ENCODE measurements around the gene PPP1R3G.
A peak's percentile ranks its signal among the peaks of the same experiment; 100 is the strongest.

The PPP1R3G gene

DNA sequence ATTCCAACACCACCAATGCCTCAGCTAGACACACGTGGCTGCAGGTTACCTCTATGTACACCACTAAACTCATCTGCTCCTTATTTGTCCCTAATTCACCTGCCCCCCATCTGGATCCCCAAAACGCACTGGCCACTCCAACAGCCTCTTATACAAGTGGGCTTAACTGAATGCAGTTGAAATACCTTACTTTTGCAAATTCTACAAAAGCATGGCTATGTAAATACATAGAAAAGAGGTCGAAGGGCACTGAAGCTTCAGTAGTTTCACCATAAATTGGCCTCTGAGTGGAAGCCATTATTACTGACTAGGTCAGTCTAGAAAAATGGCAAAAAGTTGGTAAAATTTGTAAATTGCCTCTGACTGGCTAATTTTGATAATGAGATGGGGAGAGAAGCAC lies 11.1 kb upstream of the PPP1R3G start:
- no peak for DNase-seq

DNA sequence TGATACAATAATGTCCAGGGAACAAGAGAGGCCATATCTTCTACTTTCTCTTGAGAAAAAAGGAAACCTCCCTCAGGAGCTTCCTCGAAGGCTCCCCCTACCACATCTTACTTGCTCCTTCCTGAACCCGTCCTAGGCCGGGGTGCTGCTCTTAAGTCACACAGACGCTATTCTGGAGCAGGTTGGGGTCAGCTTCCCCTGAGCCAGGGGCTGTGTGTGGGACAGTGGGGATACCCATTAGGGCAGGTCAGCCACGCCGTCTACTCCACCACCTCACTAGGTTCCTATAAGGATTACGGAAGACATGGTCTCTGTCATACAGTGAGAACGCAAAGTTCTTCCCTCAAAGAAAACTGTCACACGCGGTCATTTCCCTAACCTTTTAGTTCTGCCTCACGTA lies 8.2 kb upstream of the PPP1R3G start:
- DNase-seq, result no peak

DNA sequence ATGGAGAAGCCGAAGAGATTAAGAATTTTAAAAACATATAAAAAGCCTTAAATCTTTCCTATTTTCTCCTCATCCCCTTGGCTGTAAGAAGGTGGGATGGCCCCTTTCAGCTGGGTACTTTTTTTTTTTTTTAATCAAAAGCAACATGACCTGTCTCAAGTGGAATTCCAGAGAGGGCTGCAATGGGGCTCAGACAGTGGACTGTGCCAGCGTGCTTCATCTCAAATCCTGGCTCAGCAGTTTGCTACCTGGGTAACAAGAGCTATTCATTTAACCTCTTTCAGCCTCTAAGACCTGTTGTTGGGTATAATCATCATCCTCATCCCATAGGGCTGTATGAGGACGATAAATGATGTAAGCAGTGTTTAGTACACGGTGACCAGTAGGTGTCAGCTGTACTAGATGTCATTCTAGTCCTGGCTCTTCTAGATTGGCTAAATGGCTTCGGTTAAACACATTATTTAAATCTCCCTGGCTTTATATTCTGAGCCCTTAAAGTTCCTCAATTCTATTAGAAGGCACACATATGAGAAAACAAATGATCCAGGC lies 6.9 kb upstream of the PPP1R3G start:
- peak in 1 of 2 experiments; percentile 41 for DNase-seq

DNA sequence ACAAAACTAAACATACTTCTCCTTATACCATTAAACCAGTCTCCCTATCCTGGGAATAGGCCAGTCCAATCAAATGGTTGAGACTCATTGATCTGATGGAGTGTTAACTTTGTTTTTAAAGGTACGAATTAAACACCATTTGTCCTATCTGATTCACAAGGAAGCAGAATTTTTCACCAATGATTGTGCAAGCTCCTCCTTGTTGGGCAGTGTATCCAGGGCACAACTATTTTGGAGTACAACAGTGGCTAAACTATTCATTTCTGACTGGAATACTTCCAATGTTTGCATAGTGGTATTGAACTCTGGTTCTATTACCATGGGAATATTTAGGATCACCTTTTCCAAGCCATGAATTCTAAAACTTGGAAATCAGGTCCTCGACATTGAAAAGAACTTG lies 5.4 kb upstream of the PPP1R3G start:
- no peak for DNase-seq

DNA sequence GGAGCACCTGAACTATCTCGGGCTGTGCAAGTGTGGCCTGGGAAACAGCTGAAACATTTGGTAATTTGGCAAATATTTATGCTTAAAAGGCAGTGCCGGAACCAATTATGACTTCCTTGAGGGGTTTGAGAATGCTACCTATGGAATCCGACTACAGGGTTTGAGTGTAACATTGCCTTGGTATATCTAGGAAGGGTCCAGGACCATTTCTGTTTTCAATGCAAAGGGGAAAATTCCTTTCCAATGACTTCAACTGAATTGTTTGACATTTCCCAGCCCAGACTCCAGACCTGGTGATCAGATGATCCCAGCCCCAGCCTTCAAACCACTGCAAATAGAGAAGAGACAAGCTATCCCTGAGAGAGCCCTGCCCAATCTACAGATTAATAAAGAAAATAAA lies 4.6 kb upstream of the PPP1R3G start:
- no peak for DNase-seq

DNA sequence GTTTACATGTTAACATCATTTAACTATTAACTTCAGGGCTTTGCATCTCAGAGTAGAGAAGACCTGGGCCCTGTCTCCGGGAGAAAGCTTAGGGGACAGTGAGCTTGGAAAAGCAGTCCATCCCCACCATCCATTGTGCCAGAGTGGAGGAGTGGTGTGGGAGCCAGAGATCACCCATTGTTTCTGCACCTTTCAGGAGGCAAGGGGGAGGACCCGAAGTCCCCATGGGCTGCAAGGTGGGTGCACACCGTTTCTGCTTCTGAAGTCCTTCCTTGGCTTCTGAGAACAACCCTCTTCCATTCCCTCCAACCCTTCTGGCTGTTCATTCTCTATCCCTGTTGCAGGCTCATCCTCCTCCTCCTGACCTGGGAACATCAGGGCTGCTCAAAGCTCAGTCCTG lies 4.0 kb upstream of the PPP1R3G start:
- no peak for DNase-seq

DNA sequence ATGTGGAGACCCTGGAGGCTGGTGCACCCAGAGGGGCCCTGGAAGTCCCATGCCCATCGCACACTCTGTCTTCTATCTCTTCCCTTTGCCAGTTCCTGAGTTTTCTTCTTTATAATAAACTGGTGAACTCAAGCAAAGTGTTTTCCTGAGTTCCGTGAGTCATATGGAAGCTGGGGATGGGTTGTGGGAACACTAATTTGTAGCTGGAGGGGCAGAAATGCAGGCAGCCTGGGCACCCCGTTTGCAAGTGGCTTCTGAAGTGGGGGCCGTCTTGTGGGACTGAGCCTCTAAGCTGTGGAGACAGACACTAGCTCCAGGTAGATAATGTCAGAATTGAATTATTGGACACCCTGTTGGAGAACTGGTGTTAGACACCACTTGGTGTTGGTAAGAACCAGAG lies 3.2 kb upstream of the PPP1R3G start:
- DNase-seq, result no peak

DNA sequence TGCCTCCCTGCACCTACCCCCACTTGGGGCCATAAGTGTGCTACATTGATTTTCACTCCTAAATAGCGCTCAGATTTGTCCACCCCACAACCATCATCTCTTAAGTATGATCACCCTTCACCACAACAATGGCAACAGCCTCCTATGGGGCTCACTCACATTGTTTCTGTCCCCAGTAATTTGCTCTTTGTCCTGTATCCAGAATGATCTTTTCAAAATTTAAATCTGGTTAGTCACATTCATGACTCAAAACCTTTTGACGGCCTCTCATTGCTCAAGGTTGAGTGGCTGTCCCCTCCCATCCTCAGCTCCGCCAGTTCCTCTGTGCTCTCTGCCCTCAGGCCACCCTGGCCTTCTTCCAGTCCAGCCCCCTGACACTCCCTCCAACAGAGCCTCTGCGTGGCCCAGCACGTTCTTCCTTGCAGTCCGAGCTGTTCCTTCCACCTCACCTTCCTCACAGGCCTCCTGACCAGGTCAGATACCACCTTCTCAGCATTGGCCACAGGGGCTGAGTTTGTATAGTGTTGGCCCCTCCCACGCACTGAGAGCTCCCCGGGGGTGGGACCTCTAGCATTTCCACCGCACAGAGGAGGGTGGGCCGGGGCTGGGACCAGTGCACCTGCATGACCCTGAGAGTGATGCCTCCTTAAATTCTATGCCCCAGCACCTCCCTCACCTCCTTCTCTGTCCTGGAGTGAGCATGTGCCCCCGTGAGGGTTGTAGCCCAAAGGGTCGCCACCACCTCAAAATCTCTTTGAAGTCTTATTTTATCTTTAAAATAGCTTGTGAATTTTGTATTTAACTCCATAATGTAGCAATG lies 2.4 kb upstream of the PPP1R3G start:
- no peak for DNase-seq

DNA sequence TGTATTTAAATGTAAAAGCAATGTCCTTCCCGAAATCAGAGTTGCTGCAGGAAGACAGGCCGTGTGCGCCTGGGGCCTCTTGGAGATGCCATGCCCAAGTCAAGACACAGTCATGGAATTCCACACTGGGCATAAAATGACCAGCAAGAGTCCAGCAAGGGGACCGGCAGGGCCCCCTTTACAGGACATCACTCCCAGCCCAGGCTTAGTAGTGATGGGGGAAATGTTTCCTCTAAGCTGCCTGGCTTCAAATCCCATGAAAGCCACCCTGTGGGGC lies 1.9 kb upstream of the PPP1R3G start:
- DNase-seq, result no peak

DNA sequence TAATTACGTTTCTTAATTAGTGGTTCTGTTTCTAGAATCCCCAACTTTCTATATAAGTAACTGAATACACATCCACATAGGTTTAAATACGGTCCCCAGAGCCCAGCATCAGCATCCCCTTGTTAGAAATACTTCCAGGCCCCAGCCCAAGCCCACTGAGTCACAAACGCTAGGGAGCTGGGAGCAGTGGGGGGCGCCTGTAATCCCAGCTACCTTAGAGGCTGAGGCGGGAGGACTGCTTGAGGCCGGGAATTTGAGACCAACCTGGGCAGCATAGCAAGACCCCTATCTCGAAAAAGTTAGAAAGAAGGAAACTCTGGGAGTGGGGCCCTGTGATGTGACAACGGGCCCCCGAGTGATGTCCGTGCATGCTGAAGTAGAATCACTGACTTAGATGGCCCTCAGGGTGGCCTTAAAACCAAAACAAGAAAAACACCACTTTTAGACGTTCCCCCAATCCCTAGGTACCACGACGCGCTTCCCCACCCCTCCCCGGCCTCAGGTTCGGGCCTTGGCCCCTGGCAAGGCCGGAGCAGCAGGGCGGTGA lies 1.3 kb upstream of the PPP1R3G start:
- DNase-seq, result no peak

DNA sequence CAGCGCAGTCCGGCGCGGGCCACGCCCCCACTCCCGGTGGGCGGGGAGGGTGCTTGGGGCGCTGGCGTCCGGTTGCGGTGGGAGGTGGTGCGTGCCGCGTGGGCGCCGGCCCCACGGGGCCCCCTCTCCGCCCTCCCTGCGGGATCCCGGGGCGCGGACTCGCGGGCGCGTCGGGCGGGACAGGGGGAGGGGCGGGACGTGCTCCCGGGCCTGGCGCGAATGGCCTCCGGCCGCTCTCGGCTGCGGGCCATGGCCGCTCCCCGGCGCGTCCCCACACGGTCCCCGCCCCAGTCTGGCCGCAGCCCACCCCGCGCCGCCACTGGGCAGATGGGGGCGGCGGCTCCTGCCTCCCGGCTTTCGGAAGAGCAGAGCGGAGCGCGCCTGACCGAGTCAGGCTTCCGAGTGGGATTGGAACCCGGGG lies 771 bp upstream of the PPP1R3G start:
- no peak for DNase-seq

DNA sequence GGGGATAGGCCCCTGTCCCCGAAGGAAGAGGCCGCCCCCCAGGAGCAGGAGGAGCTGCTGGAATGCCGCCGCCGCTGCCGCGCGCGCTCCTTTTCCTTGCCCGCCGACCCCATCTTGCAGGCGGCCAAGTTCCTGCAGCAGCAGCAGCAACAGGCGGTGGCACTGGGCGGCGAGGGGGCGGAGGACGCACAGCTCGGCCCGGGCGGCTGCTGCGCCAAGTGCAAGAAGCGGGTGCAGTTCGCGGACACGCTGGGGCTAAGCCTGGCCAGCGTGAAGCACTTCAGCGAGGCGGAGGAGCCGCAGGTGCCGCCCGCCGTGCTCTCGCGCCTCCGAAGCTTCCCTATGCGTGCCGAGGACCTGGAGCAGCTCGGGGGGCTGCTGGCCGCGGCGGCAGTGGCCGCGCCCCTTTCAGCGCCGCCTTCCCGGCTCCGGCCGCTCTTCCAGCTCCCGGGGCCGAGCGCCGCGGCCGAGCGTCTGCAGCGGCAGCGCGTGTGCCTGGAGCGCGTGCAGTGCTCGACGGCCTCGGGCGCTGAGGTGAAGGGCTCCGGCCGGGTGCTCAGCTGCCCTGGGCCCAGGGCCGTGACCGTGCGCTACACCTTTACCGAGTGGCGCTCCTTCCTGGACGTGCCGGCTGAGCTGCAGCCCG lies 630 bp downstream of the PPP1R3G start:
- peak in 1 of 2 experiments; percentile 22 for DNase-seq

DNA sequence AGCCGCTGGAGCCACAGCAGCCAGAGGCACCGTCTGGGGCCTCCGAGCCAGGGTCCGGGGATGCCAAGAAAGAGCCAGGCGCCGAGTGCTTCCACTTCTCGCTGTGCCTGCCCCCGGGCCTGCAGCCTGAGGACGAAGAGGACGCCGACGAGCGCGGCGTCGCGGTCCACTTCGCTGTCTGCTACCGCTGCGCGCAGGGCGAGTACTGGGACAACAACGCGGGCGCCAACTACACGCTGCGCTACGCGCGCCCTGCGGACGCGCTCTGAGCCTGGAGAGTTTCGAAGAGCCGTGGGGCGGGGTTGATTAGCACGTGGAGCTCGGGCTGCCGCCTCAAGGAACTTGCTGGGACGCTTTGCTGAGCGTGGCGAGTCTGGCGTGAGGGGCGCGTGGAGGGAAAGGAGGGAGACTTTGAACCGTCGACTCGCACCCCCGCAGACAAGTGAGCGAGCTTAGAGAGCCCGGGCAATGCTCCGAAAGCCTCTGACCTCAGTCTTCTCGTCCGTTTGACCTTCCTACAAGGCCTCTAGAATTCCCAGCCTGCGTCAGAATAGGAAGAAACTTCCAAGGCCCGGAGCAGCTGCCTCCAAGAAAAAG lies 1.3 kb downstream of the PPP1R3G start:
- DNase-seq, result no peak

DNA sequence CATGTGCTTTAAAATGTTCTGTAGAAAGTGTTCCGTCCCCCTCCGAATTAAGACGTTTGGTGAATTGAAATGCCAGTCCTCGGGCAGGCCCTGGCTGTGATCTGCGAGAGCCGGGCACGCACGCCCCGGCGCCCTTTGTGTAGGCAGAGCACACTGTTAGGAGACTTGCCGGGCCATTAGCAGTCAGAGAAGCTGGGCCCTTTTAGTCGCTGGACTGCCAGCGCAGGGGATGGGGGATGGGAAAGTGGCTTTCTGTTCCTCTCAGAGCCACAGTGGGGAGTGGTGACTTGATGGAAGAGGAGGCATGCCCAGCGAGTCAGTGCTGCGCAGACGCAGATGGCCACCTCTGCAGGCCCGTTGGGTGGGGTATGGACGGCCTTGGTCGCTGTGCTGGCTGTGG lies 2.2 kb downstream of the PPP1R3G start:
- DNase-seq, result no peak

DNA sequence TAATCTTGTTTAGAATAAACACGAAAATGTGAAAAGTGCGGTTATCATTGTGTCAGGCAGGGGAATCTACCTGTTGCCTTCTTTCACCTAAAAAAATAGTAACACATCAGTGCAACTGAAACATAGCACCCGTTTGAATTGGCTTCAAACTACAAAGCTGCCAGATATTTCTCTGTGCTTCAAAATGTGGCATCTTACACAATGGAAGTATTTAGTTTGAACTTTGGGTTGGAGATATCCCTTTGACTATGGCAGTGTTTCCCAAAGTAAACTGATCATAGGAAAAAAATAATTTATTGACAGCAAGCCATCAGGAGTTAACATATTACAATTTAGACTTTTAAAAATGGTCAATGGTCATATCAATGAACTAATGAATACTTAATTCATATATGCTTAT lies 3.6 kb downstream of the PPP1R3G start:
- DNase-seq, result no peak

DNA sequence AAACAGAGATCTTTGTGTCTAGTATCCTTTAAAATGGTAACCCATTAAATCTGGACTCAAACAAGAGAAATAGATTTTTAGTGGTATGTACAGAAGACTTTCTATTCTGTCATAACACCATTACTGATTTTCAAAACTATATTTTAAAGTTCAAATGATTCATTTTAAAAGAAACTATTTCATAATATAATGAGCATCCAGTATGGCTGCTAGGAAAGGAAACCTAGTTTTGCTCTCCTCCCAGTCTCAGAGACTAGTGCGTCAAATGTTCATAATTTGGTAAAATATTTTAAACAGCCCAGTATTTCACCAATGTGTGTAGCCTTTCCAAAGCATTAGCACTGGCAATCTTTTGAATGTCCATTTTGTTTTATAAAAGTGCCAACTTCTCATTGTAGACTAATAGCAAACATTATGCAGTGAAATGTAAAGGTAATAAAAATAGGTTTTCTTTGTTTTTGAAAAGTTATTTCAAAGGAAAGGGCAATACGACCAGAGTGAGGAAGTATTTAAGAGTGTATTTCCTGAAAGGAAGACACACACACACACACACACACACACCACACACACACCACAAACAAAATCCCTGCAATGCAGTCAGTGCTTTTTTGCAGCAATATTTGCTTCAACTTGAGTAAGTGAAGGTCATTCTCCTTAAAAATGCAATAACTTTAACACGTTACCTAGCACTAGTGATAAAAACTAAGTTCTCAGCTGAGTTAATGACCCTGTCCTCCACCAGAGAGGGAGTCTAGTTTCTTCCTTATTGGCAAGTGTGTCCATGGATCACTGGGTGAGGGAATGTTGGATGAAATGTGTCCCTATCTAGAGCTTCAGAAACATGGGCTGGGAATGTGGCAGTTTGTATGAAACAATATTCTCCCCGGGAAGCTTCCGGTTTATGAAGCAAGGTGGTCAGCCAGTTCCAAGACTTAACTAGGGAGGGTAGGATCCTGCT lies 4.6 kb downstream of the PPP1R3G start:
- no peak for DNase-seq

DNA sequence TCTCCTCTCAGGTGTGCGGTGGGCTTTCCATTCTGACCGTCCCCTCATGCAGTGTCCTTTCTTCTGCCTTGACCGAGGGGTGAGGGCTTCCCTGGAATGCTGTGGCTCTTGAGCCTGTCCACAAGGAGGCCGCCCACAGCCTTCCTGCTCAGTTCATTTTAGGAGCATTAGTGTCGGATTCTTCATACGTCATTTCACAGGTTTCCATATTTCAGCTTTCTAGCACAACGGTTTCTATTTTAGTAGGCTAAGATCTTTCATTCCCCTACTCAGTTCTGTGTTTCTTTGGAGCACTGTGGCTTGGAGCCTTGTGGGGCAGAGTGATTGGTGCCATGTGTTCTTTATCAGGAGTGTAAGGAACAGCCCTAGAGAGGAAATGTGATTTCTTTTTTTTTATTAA lies 5.5 kb downstream of the PPP1R3G start:
- DNase-seq, result no peak

DNA sequence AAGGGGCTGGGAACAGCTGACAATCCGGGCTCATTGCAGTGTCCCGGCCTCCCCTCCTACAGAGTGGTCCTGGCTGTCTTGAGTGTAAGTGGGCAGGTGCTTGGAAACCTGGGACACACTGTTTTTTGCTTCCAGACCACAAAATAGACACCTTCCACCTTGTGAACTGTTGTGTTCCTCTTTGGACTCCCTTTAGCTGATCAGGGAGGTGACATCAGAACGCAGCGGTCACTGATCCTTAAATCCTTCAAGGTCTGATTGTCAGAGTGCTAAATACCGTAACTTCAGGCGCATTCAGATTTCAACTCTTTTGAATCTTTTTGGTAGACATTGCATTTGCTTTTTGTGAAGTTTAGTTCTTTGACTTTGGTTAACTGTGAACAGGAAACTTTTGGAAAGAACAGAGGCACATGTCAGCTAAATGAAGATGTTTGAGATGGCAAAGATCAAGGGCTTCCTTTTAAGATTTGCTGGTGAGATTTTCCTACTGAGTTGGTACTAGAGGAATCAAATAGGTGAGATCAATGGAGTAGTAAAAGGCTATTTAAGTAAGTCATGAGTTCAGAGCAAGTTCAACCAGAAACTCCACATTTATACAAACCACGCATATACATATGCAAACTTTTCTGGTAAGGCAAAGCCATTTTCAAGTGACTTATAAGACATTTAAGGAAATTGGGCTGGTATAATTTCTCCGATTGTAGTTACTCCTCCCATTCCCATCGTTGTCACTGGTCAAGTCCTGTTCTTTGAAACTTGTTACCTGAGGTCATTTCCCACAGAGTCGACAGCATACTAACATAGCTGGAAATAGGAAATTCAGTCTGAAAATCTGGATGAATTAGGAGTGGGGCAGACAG lies 6.3 kb downstream of the PPP1R3G start:
- DNase-seq, result no peak

DNA sequence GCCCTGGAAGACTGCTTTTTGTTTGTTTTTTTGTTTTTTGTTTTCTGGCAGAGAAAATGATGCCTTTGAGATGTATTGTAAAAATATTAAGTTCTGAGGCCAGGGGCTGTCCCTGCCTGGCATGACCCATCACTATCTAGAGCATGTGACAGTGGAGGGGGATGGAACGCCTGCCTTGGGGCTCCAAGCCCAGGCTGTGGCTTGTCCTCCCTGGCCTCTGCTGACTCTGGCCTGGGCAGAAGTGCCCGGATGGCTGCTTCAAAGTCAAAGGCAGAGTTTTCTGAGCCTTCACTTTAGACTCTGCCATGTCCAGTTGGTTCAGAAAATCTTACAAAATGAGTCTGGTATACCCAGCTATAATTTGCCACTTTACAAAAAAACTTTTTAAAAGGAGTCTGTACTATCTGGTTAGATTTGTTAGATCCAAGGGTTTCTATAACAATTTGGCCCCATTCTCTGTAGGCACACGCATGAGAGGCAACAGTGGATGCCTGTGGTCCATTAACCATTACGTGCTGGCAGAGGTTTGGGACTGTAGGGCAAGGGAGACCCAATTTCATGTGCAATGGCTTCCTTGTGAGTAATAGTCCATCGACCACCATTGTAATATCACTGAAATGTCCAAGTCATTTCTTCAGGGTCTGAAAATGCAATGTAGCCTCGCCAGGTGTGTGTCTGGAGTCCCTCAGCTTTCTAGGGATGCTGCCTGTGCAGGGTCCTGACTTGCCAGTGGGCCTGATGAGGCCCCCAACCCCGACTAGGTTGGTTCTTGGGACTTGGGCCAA lies 8.3 kb downstream of the PPP1R3G start:
- DNase-seq, result no peak

DNA sequence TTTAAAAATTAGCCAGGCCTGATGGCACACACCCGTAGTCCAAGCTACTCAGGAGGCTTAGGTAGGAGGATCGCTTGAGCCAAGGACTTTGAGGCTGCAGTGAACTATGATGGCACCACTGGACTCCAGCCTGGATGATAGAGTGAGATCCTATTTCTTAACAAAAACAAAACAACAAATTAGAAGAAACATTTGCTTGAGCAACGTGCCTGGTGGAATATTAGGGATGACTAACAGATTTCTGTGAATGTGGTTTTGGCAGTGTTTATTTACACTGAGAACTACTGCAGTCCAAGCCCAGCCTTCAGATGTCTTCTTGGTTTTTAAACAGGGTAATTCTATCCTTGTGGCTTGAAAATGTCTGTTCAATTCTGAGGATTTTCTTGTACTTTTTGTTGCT lies 9.2 kb downstream of the PPP1R3G start:
- DNase-seq, result no peak

DNA sequence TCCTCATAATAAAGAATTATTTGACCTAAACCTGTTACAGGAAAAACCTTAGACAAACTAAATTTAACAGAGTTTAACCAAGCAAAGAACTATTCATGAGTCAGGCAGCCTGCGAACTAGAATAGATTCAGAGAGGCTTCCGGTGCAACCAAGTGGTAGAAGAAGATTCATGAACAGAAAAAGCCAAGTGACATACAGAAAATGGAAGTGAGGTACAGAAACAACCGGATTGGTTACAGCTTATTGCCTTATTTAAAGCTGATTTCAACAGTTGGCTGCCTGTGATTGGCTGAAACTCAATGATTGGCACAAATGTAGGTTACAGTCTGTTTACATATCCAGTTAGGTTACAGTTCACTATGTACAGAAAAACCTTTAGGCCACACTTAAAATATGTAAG lies 10.1 kb downstream of the PPP1R3G start:
- no peak for DNase-seq

Measured in SW 1271 (cell line).